Endothelial cell of umbilical vein (primary cell): ENCODE data around the gene FMN1.

Experiments
- CTCF ChIP-seq, 2 donors: IDR thresholded peaks; 1 replicate in 1 of 2; 2 replicates in 1 of 2; pipeline ENCODE4 v1.5.1; 2011; ENCODE audit warnings: low read length in 2 of 2, mild to moderate bottlenecking in 2 of 2, moderate library complexity in 2 of 2, control low read depth in 1 of 2, inconsistent platforms in 1 of 2, low read depth in 1 of 2; ENCODE audit not compliant: insufficient read depth in 1 of 2; ENCODE audit errors: extremely low read depth in 1 of 2
- FOS ChIP-seq: IDR thresholded peaks from 2 replicates; pipeline ENCODE4 v1.6.1; 2011; ENCODE audit warnings: mild to moderate bottlenecking, low read length, moderate library complexity, borderline replicate concordance; ENCODE audit not compliant: insufficient read depth
- JUN ChIP-seq: IDR thresholded peaks from 2 replicates; pipeline ENCODE4 v1.6.1; 2011; ENCODE audit warnings: borderline replicate concordance, low read depth; ENCODE audit not compliant: insufficient read length, insufficient read depth
- POLR2A ChIP-seq: IDR thresholded peaks from 2 replicates; pipeline ENCODE4 v1.6.1; 2012; ENCODE audit warnings: low read depth, mild to moderate bottlenecking, control low read depth, low read length
- POLR2AphosphoS5 ChIP-seq: IDR thresholded peaks from 2 replicates; pipeline ENCODE4 v1.6.1; 2012; ENCODE audit warnings: low read depth, mild to moderate bottlenecking, control low read depth, low read length, moderate library complexity; ENCODE audit not compliant: insufficient read depth

- no peak for TF ChIP-seq POLR2AphosphoS5
- no peak for TF ChIP-seq POLR2A
- no peak for TF ChIP-seq CTCF (IDR thresholded peaks at IDR 0.05; ENCODE audit: extremely low read depth in 1 of 2, insufficient read depth in 1 of 2, low read depth in 1 of 2, low read length in 2 of 2)
- no peak for TF ChIP-seq FOS
- TF ChIP-seq JUN: no peak
Measured at GRCh38 chr15:33150971-33151370, 43.5 kb downstream of the FMN1 start.
